ENCODE results near the gene C20orf204.
A peak's percentile ranks its signal among the peaks of the same experiment; 100 is the strongest.

C20orf204 gene

GRCh38 chr20:64072498-64073063, 36.6 kb downstream of the C20orf204 start:
- DNase-seq = peak; percentile 73

- DNase-seq = no peak
Observed at GRCh38 chr20:64073476-64074183, 37.6 kb downstream of the C20orf204 start.

DNA sequence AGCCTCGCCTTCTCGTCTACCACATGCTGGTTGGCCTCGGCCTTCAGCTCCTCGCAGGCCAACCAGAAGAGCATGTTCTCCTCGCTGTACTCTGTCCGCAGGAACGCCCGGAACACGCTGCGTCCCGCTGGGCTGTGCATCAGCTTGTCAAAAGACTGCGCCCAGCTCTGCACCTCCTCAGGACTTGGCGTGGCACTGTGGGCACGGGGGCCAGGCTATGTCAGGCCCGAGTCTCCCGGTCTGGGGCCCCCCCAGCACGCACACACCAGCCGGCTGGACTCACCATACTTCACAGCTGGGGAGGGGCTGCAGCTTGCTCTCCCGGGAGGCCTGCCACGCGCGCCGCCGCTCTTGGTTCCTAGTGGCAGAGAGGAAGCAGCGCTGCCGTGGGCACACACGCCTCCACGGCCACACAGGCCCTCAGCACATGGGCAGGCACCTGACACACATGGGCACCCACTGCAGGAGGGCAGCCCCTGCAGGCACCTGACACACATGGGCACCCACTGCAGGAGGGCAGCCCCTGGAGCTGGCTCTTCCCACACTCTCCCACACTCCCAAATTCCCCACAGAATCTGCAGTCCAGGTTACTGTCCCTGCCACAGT, 38.3 kb downstream of the C20orf204 start:
- DNase-seq = no peak

- no peak for DNase-seq
Observed at GRCh38 chr20:64074963-64075362, 39.0 kb downstream of the C20orf204 start.

DNA sequence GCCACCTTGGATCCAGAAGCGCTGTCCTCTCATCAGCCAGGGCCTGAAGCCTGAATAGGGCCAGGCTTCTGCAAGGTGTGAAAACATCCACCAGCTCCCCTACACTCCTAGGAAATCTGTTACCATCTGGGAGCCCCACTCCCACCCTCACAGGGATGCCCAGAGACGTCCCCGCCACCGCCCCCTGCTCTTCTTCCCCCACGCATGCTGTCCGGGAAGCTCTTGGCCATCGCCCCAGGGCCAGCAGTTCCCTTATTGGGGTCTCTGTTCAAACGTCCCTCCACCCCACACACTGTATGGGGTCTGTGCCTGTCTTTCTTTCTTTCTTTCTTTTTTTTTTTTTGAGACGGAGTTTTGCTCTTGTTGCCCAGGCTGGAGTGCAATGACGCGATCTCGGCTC, 39.6 kb downstream of the C20orf204 start:
- DNase-seq = no peak

DNA sequence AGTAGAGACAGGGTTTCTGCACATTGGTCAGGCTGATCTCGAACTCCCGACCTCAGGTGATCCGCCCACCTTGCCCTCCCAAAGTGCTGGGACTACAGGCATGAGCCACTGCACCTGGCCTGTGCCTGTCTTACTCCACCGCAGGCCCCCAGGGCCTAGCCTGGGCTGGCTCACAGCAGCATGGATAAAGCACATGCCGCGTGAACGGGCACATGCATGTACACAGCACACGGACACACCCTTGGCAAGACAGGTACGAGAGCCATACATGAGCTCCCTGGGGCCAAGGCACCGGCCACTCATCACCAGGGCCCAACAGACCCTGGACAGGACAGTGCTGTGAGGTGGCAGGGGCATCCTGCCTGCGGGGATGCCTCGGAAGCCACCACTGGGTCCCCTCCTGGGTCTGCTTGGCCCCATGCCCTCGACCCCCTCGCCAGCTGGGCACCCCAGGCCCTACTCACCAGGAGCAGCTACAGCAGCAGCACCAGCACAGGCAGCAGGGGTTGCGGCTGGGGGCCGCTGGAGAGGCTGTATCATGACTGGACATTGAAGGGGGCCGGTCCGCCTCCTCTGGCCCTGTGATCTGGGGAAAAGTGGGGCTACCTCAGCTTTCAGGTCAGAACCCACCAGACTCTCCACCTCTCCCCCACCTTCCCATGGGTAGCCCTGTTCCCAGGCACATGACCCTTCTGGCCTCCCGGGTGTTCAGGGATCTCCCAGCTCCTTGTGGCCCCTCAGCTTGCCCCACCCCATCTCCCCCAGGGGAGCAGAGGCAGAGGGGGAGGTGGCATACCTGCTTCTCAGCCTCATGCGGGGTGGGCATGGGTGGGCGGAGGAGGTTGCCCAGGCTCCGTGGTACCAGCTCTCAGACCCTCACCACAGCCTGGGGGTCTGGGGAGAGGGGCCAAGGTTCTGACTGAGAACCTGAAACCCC, 40.3 kb downstream of the C20orf204 start:
- no peak for DNase-seq

GRCh38 chr20:64077094-64077493, 41.1 kb downstream of the C20orf204 start:
- DNase-seq = peak; percentile 91

DNA sequence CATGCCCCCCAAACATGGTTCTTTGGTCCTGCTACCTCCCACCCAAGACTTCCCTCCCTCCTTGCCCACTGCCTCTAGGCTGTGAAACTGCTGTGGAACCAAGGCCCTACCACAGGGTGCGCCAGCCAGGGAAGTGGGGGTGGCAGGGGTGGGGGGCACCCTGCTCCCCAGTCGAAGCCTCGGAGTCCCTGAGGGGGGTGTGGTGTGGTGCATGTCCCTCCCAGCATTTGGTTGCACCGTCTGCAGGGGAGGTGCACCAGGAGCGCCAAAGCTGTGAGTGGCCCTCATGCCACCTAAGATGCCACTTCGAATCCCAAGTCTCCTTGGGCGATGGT, 41.5 kb downstream of the C20orf204 start:
- DNase-seq = no peak

DNA sequence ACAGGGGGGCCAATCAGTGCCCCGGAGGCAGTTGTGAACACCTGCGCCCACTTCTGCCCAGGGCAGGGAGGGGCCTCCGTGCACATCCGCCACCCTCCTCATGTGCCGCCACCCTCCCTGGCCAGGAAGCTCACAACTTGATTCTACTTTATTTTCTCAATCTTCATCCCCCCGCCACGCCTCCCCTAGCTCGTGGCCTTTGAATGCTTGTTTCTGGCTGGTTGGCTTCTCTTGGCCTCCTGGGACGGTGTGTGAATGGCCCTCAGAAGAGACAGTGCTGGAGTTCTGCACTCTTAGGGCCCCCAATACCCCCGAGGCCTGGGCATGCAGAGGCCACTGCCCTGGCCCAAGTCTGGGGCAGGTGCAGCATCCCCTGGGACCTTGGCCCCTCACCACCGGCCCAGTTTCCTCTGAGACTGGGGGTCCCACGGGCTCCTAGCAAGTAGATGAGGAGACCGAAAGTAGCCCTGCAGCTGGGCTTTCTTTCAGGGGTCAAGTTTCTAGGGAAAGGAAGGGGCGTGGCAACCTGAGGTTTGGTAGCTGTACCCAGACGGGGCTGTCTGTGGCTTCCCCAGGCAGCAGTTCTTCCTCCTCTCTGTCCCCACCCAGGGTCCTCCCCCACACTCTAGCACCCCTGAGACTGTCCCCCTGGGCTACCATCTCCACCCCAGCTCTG, 42.0 kb downstream of the C20orf204 start:
- peak; percentile 84 for DNase-seq

GRCh38 chr20:64078934-64079272, 42.9 kb downstream of the C20orf204 start:
- no peak for DNase-seq

GRCh38 chr20:64079273-64080012, 43.5 kb downstream of the C20orf204 start, which contains the start of gene RGS19:
Gene RGS19 (minus strand): TSS chr20:64079518. CDS start chr20:64076886, 2,632 bp downstream.
- DNase-seq = peak; percentile 91

- no peak for DNase-seq
Observed at GRCh38 chr20:64080013-64080812, 44.2 kb downstream of the C20orf204 start, which contains the start of gene OPRL1. Gene OPRL1 (plus strand): TSS chr20:64080082. CDS start chr20:64092721, 12,639 bp downstream.

DNA sequence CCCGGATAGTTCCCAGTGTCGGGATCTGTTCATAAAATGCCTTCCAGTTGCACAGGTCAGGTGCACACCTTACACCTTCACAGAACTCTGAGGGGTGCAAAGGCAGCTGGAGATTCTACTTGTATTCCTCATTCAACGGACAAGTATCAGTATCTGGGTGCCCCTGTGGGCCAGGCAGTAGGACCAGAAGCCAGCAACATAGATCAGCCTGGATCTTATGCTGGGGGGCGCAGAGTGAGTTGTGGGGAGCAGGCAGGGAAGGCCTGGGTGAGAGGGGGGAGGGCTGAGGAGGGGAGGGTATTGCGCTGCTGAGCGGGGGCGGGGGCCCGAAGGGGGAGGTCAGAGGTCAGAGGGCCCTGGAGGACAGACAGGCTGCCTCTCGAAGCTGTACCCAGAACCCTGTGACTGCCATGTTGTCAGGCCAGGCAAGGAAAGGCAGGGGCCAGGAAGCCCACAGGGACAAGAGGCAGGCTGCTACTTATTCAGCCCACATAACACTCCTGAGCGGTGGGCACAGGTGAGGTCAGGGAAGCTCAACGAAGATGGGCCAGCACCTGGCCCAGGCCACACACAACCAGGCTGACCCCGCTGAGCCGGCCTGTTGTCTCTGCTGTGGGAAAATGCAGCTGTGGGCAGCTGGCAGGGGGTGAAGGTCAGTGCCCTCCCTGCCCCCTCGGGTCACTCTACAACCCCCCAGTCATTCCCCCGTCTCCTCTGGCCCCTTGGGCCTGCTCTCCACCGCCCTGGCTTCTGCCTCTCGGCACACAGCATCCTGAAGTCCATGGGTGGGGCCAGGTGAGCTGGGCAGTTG, 45.0 kb downstream of the C20orf204 start:
- no peak for DNase-seq

- no peak for DNase-seq
Observed at GRCh38 chr20:64081624-64081964, 45.6 kb downstream of the C20orf204 start.

DNA sequence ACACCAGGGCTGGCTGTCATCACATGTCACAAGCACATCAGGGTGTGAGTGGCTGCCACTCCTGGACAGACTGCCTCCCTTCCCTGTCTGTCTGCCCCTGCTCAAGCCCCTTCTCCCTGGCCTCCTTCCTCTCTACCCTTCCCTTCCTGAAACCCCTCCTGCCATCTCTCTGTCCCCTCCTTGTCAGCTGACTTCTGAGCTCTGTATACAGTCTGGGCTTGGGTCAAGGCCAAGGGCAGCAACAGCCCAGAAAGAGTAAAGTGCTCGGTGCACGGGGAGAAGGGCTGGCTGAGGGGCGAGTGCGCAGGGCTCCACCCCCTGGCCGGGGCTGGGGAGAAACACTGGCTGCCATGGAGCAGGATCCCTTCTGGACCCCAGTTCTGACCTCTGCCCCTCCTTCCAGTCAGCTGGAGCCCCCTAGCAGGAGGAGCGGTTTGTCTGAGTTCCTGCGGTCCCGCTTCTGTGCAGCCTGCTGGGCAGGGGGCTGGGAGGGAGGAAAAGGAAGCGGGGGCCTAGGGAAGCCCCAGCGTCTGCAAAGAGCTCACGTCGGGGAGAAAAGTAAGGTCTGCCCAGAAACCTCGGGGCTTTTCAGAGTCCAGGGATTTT, 46.2 kb downstream of the C20orf204 start:
- peak; percentile 52 for DNase-seq

- DNase-seq = no peak
Observed at GRCh38 chr20:64082820-64083377, 46.9 kb downstream of the C20orf204 start.

DNA sequence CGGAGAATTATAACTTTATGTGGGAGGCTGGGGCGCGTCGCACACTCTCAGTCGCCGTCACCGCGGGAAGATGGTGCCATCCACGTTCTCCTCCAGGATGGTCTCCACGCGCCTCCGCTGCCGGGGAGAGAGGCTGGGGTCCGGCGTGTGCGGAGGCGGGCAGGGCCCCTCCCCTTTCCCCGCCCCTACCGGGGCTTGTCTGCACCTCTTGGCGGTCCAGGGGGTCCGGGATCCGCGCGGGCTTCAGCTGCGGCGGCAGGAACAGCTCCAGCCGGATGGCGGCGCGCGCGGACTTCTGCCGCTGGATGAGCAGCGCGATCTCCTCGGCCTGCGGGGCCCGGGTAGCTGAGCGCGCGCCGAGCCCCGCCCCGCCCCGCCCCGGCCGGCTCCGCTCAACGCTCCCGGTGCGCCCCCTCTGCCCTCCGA, 47.4 kb downstream of the C20orf204 start:
- DNase-seq = peak; percentile 85

- no peak for DNase-seq
Observed at GRCh38 chr20:64083804-64084684, 48.1 kb downstream of the C20orf204 start, which contains the start of gene LKAAEAR1. Gene LKAAEAR1 (minus strand): TSS chr20:64084398. CDS start chr20:64084219, 179 bp downstream.

Data from hematopoietic multipotent progenitor cell treated with erythropoietin and hydrocortisone succinate and interleukin-3 and kit ligand, for 4 days (in vitro differentiated cells).